K562 (cell line): ENCODE measurements around the gene DCAF4L1. TPM values are rescaled to one million over a fixed set of nuclear protein-coding genes. Genes with fewer than 3 reads are reported as not detected.

Experiments
- CC2D1A ChIP-seq: fragments of 450-650 bp; IDR thresholded peaks from 2 replicates; pipeline ENCODE4 v1.6.1; 2017; ENCODE audit warnings: mild to moderate bottlenecking
- CREB3 ChIP-seq: fragments of 450-650 bp; conservative IDR thresholded peaks from 2 replicates; pipeline ENCODE4 v1.6.1; 2016; ENCODE audit warnings: missing genetic modification characterization, low read depth, mild to moderate bottlenecking, missing compliant biosample characterization, moderate library complexity
- CTBP1 ChIP-seq: fragments of 450-650 bp; IDR thresholded peaks from 2 replicates; pipeline ENCODE4 v1.6.1; 2016; ENCODE audit warnings: borderline replicate concordance
- EP300 ChIP-seq: IDR thresholded peaks from 2 replicates; pipeline ENCODE4 v1.6.1; 2012; ENCODE audit warnings: low read length, improper control_type of control experiment
- LCOR ChIP-seq: sonication (generic); formaldehyde crosslinking; IDR thresholded peaks from 2 replicates; pipeline ENCODE4 v1.8.0; 2022; ENCODE audit warnings: mild to moderate bottlenecking, missing genetic modification reagents
- MAZ ChIP-seq, 2 experiments: fragments of 450-650 bp in 1 of 2; sonication (generic) in 1 of 2; formaldehyde crosslinking; IDR thresholded peaks in 1 of 2; conservative IDR thresholded peaks in 1 of 2; 2 replicates each; pipeline versions ENCODE4 v1.4.0 to v1.5.0; 2020; ENCODE audit warnings: mild to moderate bottlenecking in 1 of 2, missing genetic modification reagents in 1 of 2
- MGA ChIP-seq: fragments of 450-650 bp; IDR thresholded peaks from 2 replicates; pipeline ENCODE4 v1.6.1; 2016; ENCODE audit warnings: mild to moderate bottlenecking, moderate library complexity
- NONO ChIP-seq, 2 experiments: fragments of 200-400 bp in 1 of 2; fragments of 450-650 bp in 1 of 2; formaldehyde crosslinking in 1 of 2; IDR thresholded peaks; 2 replicates each; pipeline ENCODE4 v1.6.1; 2017; ENCODE audit warnings: low read depth in 2 of 2, mild to moderate bottlenecking in 2 of 2, moderate library complexity in 2 of 2, low read length in 1 of 2
- SMAD3 ChIP-seq: fragments of 450-650 bp; formaldehyde crosslinking; conservative IDR thresholded peaks from 2 replicates; pipeline ENCODE4 v1.4.0; 2020; ENCODE audit warnings: mild to moderate bottlenecking
- ZNF175 ChIP-seq: fragments of 200-800 bp; sonication (Bioruptor generic); IDR thresholded peaks from 2 replicates; pipeline ENCODE4 v1.6.1; 2016; ENCODE audit warnings: low read depth, mild to moderate bottlenecking, missing genetic modification characterization, missing compliant biosample characterization
- polyA plus RNA-seq, 8 experiments: library from polyadenylated mRNA; depleted of rRNA in 4 of 8; stranded (reverse) in 5 of 8; unstranded in 3 of 8; fragments of >200 nt; fragmentation: Nextera tagmentation in 2 of 8; fragmentation: Illumina TruSeq in 1 of 8; extraction: Ambion mirVana in 2 of 8; extraction: Trizol in 1 of 8; gene quantifications; 2 replicates each; pipeline versions ENCODE4 v1.2.1 to v1.2.3, GENCODE V29; 2011 to 2014; ENCODE audit warnings: inconsistent platforms in 1 of 8, missing spikeins in 1 of 8
- total RNA-seq, 7 experiments: library from RNA; depleted of rRNA in 6 of 7; stranded (reverse); fragments of >200 nt in 6 of 7; fragmentation: Illumina TruSeq in 2 of 7; extraction: Trizol in 2 of 7; gene quantifications; 2 replicates each; pipeline versions ENCODE4 v1.2.1 to v1.2.3, GENCODE V29; 2011 to 2021; ENCODE audit warnings: low replicate concordance in 1 of 7
- TF ChIP-seq, protein P1 (sequence below), 2 experiments: fragments of 250-450 bp in 1 of 2; fragments of 450-650 bp in 1 of 2; sonication (Bioruptor Pico) in 1 of 2; IDR thresholded peaks; 2 replicates each; pipeline versions ENCODE4 v1.6.1 to v1.8.0; 2016 to 2021; ENCODE audit warnings: mild to moderate bottlenecking in 2 of 2, moderate library complexity in 2 of 2, missing compliant biosample characterization in 1 of 2, missing genetic modification characterization in 1 of 2
- TF ChIP-seq, protein P2 (sequence below): IDR thresholded peaks from 3 replicates; pipeline ENCODE4 v1.6.1; 2011; ENCODE audit warnings: borderline replicate concordance, mild to moderate bottlenecking; ENCODE audit not compliant: insufficient read length, insufficient read depth
- TF ChIP-seq, protein P3 (sequence below): sonication (generic); formaldehyde crosslinking; IDR thresholded peaks from 2 replicates; pipeline ENCODE4 v1.9.0; 2022; ENCODE audit warnings: mild to moderate bottlenecking, missing genetic modification reagents

DCAF4L1 gene
- total and polyA plus RNA-seq, 9 of the 15 experiments (the other 6 are each of a cell fraction or from before 2014, with no cell fraction given): 0.17 to 0.64 (median 0.36) TPM

- TF ChIP-seq MGA: peak; percentile 88
- TF ChIP-seq, protein P1, sequence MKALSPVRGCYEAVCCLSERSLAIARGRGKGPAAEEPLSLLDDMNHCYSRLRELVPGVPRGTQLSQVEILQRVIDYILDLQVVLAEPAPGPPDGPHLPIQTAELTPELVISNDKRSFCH (CRISPR knock-in tag; IDR thresholded peaks at IDR 0.05): no peak
- TF ChIP-seq, protein P1 (tag; IDR thresholded peaks at IDR 0.05): no peak
- TF ChIP-seq MAZ (CRISPR knock-in tag; conservative IDR thresholded peaks at IDR 0.05 in 1 of 2, IDR thresholded peaks at IDR 0.05 in 1 of 2): no peak
- TF ChIP-seq CC2D1A: no peak
- TF ChIP-seq, protein P2, sequence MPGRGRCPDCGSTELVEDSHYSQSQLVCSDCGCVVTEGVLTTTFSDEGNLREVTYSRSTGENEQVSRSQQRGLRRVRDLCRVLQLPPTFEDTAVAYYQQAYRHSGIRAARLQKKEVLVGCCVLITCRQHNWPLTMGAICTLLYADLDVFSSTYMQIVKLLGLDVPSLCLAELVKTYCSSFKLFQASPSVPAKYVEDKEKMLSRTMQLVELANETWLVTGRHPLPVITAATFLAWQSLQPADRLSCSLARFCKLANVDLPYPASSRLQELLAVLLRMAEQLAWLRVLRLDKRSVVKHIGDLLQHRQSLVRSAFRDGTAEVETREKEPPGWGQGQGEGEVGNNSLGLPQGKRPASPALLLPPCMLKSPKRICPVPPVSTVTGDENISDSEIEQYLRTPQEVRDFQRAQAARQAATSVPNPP: no peak
- TF ChIP-seq, protein P3, sequence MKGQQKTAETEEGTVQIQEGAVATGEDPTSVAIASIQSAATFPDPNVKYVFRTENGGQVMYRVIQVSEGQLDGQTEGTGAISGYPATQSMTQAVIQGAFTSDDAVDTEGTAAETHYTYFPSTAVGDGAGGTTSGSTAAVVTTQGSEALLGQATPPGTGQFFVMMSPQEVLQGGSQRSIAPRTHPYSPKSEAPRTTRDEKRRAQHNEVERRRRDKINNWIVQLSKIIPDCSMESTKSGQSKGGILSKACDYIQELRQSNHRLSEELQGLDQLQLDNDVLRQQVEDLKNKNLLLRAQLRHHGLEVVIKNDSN (CRISPR knock-in tag): peak; percentile 78
- TF ChIP-seq LCOR (CRISPR knock-in tag): no peak
- no peak for TF ChIP-seq CTBP1
- no peak for TF ChIP-seq ZNF175
- TF ChIP-seq CREB3 (tag): no peak
- no peak for TF ChIP-seq NONO (IDR thresholded peaks at IDR 0.05; ENCODE audit: low read depth in 2 of 2, low read length in 1 of 2)
- no peak for TF ChIP-seq SMAD3 (CRISPR knock-in tag)
- no peak for TF ChIP-seq EP300
These were observed 45.9 kb upstream of the DCAF4L1 start (continued) for GRCh38 chr4:41935652-41936021.
